MCF 10A (cell line): ENCODE data around the gene ZNF319. TPM values are rescaled to one million over a fixed set of nuclear protein-coding genes. Genes with fewer than 3 reads are reported as not detected.

Experiments
- BruUV-seq: library from RNA; stranded (reverse); fragments of 400-500 nt; replicated peaks from 2 replicates; lab custom pipeline; 2021; lab: Mats Ljungman, UMichigan
- CTCF ChIA-PET: fragments of 300-600 bp; sonication (Branson Sonifier 250); formaldehyde crosslinking; extraction: SDS; loops from one replicate; lab custom pipeline; 2021; ENCODE audit warnings: antibody characterized with exemption, inconsistent platforms; lab: Yijun Ruan, JAX
- POLR2A ChIA-PET: fragments of 300-600, 350-650 bp; sonication (Branson Sonifier 250); formaldehyde crosslinking; extraction: SDS; loops from one replicate; lab custom pipeline; 2020; ENCODE audit warnings: antibody characterized with exemption, inconsistent platforms; lab: Yijun Ruan, JAX
- DNase-seq: peaks from one replicate; pipeline ENCODE4 v3.0.0-alpha.2; 2018; ENCODE audit not compliant: unreplicated experiment
- H3K27ac Mint-ChIP-seq: one replicate; pipeline ENCODE4 v1.8.0; 2022; ENCODE audit warnings: mild to moderate bottlenecking, low read depth, mixed read lengths; ENCODE audit not compliant: unreplicated experiment
- H3K27me3 Mint-ChIP-seq: one replicate; pipeline ENCODE4 v1.8.0; 2022; ENCODE audit warnings: mixed read lengths; ENCODE audit not compliant: insufficient read depth, unreplicated experiment
- H3K36me3 Mint-ChIP-seq: one replicate; pipeline ENCODE4 v1.8.0; 2022; ENCODE audit warnings: mild to moderate bottlenecking, moderate library complexity, mixed read lengths; ENCODE audit not compliant: insufficient read depth, unreplicated experiment
- H3K4me1 Mint-ChIP-seq: one replicate; pipeline ENCODE4 v1.8.0; 2022; ENCODE audit warnings: mixed read lengths; ENCODE audit not compliant: insufficient read depth, unreplicated experiment
- H3K4me3 Mint-ChIP-seq: one replicate; pipeline ENCODE4 v1.8.0; 2022; ENCODE audit warnings: mild to moderate bottlenecking, moderate library complexity, mixed read lengths; ENCODE audit not compliant: unreplicated experiment
- H3K9me3 Mint-ChIP-seq: one replicate; pipeline ENCODE4 v1.8.0; 2022; ENCODE audit warnings: mixed read lengths; ENCODE audit not compliant: unreplicated experiment
- intact Hi-C: fragments of 100-400 bp; cut with micrococcal nuclease; formaldehyde crosslinking; loops from 2 replicates; pipeline ENCODE4 v1.14.1; 2022
- total RNA-seq: library from RNA; stranded (reverse); gene quantifications from 2 replicates; pipeline ENCODE4 v1.2.3, GENCODE V29; 2022
- TF ChIP-seq, protein P1 (sequence below): fragments of 200-600 bp; IDR thresholded peaks from one replicate; pipeline ENCODE4 v1.8.0; 2022; ENCODE audit warnings: antibody characterized with exemption, mild to moderate bottlenecking; ENCODE audit not compliant: unreplicated experiment

ZNF319 gene
- total RNA-seq, 1 experiment from 2014 or later = 12.6 TPM

GRCh38 chr16:57960826-57961472 lies 39.5 kb downstream of the ZNF319 start:
- Mint-ChIP-seq H3K4me3 (no peak overlapping the region), H3K4me1 (peaks cover 3% of the 10 kb centered on the region), H3K27me3 (no peaks in the 10 kb centered on the region), H3K27ac (no peak overlapping the region), H3K9me3 (no peaks in the 10 kb centered on the region), H3K36me3 (no peaks in the 10 kb centered on the region)
- DNase-seq = no peak
- intact Hi-C loops = no loop called here
- ChIA-PET CTCF (interaction anchor here (0.9 to 1.1 kb wide), 2 partner anchors 9 to 56 kb away, joined by 3 to 4 read pairs; no protein-coding TSS in a partner anchor), POLR2A (no interaction called here)
- TF ChIP-seq, protein P1, sequence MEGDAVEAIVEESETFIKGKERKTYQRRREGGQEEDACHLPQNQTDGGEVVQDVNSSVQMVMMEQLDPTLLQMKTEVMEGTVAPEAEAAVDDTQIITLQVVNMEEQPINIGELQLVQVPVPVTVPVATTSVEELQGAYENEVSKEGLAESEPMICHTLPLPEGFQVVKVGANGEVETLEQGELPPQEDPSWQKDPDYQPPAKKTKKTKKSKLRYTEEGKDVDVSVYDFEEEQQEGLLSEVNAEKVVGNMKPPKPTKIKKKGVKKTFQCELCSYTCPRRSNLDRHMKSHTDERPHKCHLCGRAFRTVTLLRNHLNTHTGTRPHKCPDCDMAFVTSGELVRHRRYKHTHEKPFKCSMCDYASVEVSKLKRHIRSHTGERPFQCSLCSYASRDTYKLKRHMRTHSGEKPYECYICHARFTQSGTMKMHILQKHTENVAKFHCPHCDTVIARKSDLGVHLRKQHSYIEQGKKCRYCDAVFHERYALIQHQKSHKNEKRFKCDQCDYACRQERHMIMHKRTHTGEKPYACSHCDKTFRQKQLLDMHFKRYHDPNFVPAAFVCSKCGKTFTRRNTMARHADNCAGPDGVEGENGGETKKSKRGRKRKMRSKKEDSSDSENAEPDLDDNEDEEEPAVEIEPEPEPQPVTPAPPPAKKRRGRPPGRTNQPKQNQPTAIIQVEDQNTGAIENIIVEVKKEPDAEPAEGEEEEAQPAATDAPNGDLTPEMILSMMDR = no peak
- no TSS peak for BruUV-seq

DNA sequence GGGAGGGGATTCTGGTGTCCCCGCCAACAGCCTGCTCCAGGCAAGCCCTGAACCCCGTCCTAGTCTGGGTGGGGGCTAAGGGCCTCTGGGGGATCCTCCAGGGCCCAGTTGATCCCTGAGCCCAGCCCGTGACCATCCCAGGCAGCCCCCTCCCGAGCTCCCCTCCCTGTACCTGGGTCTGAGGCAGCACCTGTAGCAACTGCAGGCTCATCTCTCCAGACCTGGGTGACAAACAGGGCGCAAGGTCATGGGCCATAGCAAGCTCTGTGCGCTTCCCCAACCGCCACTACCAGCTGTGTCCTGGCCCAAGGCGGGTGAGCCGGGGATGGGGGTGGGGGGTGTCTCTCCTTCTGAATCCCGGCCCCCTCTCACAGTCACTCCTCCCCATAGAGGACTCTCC lies 40.2 kb downstream of the ZNF319 start:
- Mint-ChIP-seq H3K4me3 (no peak overlapping the region), H3K4me1 (peaks cover 6% of the 10 kb centered on the region), H3K36me3 (no peaks in the 10 kb centered on the region), H3K27me3 (no peaks in the 10 kb centered on the region), H3K27ac (no peak overlapping the region), H3K9me3 (no peaks in the 10 kb centered on the region)
- ChIA-PET CTCF (interaction anchor here (0.7 kb wide), 1 partner anchor 62 kb away, joined by 4 read pairs; no protein-coding TSS in a partner anchor), POLR2A (no interaction called here)
- intact Hi-C loops = no loop called here
- TF ChIP-seq, protein P1 = no peak
- BruUV-seq = no TSS peak
- DNase-seq = no peak

DNA sequence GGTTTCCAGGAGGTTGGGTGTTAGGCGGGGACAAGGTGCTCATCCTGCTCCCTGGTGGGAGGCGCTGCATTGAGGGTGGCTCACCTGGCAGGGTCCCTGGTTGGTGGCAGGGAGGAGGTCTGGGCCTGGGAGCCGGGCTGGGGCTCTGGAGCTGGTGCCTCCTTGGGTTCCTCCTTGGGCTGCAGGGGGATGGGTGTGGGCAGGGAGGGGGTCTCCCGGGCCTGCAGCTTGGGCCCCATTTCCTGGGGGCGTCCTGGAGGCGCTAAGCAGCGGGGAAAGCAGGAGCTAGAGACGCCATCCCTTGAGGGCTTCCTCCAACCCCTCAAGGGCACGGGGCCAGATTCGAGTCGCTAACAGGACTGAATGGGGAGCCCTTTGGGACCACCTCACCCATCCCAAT lies 40.7 kb downstream of the ZNF319 start:
- Mint-ChIP-seq H3K4me1 (peaks cover 10% of the 10 kb centered on the region), H3K36me3 (no peaks in the 10 kb centered on the region), H3K9me3 (no peaks in the 10 kb centered on the region), H3K4me3 (no peak overlapping the region), H3K27me3 (no peaks in the 10 kb centered on the region), H3K27ac (no peak overlapping the region)
- POLR2A ChIA-PET = no interaction called here
- intact Hi-C loops = no loop called here
- CTCF ChIA-PET = interaction anchor here (0.7 kb wide), 1 partner anchor 61 kb away, joined by 4 read pairs; no protein-coding TSS in a partner anchor
- no TSS peak for BruUV-seq
- DNase-seq = no peak
- TF ChIP-seq, protein P1 = no peak

- Mint-ChIP-seq H3K9me3 (no peaks in the 10 kb centered on the region), H3K27ac (no peak overlapping the region), H3K27me3 (no peaks in the 10 kb centered on the region), H3K4me1 (peaks cover 10% of the 10 kb centered on the region), H3K36me3 (no peaks in the 10 kb centered on the region), H3K4me3 (no peak overlapping the region)
- POLR2A ChIA-PET = no interaction called here
- CTCF ChIA-PET = interaction anchor here (1.1 kb wide), 1 partner anchor 32 kb away, joined by 3 read pairs; no protein-coding TSS in a partner anchor
- TF ChIP-seq, protein P1 = no peak
- intact Hi-C loops = no loop called here
- BruUV-seq = no TSS peak
- no peak for DNase-seq
Measured at GRCh38 chr16:57959121-57959520, 41.4 kb downstream of the ZNF319 start.
